GM18499 (cell line): Measurements from ENCODE around the gene C11orf65.
"Not testable (repeated sequence)": the region's sequence is repeated elsewhere in the genome, so short reads cannot be mapped to it uniquely, and the experiment has no call there.

Source experiments
- ATAC-seq: cut with Tn5 transposase; IDR thresholded peaks from one replicate; pipeline ENCODE4 v1.9.1; 2021; ENCODE audit warnings: moderate number of reproducible peaks; ENCODE audit not compliant: insufficient read depth, unreplicated experiment

C11orf65 gene

GRCh38 chr11:108474664-108475463 lies 7.5 kb upstream of the C11orf65 start:
- ATAC-seq: no peak

DNA sequence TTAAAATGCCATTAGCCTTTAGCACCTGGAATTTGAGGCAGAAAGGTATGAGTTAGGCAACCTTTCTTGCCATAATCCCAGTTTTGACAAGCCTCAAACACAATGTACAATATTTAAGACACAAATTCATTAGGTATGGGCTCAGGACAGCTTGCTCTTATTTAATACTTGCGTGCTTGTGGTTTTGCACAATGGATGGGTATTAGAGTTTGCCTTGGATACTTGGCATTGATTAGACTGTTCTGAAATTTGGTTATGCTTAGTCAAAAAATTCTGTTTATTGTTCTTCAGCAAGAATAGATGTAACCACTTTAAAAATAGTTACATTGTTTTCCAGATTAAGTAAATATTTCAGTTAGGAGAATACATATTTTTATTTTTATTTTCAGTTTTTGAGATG lies 5.4 kb upstream of the C11orf65 start:
- ATAC-seq: no peak

DNA sequence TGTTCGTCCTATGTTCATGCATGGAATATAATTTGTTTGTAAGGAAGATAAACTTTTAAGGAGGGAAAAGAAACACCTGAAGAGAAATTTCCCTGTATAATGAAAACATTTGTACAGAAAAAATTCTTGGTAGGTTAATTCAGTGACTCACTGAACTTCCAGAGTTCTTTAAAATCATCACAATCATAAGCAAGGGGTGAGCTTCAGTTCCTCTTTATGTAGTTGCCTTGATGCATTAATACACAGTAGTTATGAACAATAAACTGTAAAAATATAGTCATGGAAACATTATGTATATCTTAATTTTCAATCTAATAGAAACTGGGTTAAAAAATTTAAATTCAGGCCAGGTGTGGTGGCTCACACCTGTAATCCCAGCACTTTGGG lies 1.1 kb upstream of the C11orf65 start:
- ATAC-seq: no peak

DNA sequence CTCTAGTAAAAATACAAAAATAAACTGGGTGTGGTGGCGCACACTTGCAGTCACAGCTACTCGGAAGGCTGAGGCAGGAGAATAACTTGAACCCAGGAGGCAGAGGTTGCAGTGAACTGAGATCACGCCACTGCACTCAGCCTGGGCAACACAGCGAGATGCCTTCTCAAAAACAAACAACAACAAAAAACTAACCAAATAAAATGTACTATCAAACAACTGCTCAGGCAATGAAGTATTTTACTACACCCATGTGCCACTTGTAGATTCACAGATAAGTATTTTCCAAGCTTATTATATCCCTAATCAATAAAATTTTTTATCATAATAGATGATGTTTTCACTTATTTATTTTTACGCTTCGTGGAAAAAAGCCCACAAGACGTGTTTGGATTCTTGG lies 924 bp downstream of the C11orf65 start:
- no peak for ATAC-seq

- ATAC-seq: no peak
These were observed 14.0 kb downstream of the C11orf65 start for GRCh38 chr11:108453207-108453835.

- ATAC-seq: not testable (repeated sequence)
These were observed 25.9 kb downstream of the C11orf65 start for GRCh38 chr11:108441445-108441844.

DNA sequence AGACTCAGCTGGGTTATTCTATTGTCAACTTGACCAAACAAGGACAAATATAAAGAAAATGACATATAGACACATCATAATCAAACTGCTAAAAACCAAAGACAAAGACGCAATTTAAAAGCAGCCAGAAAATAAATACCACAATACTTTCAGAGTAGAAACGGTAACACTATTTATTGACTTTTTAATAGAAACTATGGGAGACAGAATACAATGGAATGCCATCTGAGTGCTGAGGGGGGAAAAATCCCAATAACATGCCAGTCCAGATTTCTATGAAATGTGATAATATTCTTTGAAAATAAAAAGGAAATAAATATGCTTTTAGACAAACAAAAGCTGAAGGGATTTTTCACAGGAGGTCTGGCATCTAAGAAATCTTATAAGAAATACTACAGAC lies 30.7 kb downstream of the C11orf65 start:
- no peak for ATAC-seq

DNA sequence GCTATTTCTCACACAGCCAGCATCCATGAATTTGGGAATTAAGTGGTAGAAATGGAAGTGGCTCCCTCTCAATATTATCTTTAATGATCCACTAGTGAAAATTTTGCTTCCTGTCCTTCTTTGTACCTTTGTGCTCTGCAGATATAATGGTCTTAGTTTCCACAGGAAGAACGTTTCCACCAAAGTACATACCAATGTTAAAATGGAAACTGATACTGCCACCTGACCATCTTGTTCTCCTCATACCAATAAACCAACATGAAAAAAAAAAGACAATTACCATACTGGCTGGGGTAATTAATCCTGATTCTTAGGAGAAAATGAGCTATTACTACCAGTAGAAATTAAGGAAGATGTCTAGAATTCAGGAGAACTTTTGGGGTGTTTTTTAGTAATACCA lies 32.3 kb downstream of the C11orf65 start:
- ATAC-seq: no peak

DNA sequence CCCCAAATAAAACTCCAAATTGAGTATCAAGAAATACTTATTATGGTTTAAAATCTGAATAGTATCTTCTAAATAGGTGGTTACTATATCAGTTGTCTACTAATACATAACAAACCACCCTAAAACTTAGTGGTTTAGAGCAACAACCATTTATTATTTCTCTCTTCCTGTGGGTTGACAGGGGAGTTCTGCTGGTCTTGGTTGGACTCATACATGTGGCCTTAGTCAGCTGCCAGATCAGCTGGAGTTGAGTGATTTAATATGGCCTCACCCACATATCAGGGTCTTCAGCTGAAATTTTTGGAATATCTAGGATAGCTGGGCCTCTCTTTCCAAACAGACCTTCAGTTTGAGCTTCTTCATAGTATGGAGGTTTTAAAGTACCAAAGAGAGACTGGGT lies 34.5 kb downstream of the C11orf65 start:
- ATAC-seq: no peak

DNA sequence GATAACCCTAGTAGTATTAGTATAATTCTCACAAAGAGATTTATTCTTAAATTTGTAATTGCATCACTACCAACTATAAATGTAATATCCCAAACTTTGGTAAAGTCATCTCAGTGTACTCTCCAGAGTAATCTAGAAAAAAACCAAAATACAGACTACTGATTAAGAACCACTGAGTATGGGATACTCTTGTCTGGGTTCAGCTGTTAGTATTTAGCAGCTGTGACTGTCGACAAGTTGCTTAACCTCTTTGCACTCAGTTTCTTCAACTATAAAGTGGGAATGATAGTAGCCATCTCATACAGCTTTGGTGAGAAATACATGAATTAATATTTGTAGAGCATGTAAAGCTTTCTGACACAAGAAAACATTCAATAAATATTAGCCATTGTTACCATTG lies 35.3 kb downstream of the C11orf65 start:
- no peak for ATAC-seq

DNA sequence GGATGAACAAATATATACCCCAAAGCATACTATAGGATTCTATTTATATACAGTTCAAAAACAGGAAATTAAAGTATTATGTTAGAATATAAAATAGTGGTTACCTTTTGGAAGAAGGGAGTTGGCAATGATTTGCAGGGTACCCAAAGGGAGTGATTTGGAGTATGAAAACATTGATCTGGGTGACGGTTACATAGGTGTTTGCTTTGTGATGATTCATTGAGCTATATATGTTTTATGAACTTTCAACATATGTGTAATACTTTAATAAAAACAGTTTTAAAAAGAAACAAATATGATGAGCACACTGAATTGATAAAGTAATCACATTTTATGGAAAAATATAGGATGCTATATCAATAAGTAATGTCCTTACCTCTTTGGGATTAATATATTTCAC lies 36.0 kb downstream of the C11orf65 start:
- no peak for ATAC-seq

- ATAC-seq: not testable (repeated sequence)
These were observed 49.8 kb downstream of the C11orf65 start for GRCh38 chr11:108417551-108417950.

DNA sequence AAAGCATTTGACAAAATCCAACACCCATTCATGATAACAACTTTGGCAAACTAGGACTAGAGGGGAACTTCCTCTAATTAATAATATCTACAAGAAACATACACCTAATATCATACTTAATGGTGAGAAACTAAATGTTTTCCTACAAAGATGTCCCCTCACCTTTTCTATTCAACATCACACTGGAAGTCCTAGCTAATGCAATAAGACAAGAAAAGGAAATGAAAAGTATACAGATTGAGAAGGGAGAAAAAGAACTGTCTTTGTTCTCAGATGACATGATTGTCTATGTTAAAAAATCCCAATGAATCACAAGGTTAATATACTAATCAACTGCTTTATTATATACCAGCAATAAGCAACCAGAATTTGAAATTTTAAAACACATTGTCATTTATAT lies 52.4 kb downstream of the C11orf65 start:
- ATAC-seq: no peak

- ATAC-seq: no peak
These were observed 61.6 kb downstream of the C11orf65 start for GRCh38 chr11:108405706-108406105.

DNA sequence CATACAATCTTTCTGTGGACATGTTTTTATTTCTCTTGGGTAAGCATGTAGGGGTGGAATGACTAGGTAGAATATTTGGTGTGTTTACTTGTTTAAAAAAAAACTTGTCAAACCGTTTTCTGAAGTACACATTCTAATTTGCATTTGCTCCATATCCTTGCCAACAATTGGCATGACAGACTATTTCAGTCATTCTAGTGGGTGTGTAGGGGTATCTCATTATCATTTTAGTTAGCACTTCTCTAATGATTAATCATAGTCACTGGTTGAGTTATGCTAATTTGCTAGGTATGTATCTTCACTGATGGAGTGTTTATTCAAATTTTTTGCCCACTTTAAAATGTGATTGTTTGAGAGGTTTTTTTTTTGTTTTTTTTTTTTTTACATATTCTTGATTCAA lies 64.3 kb downstream of the C11orf65 start:
- ATAC-seq: no peak

DNA sequence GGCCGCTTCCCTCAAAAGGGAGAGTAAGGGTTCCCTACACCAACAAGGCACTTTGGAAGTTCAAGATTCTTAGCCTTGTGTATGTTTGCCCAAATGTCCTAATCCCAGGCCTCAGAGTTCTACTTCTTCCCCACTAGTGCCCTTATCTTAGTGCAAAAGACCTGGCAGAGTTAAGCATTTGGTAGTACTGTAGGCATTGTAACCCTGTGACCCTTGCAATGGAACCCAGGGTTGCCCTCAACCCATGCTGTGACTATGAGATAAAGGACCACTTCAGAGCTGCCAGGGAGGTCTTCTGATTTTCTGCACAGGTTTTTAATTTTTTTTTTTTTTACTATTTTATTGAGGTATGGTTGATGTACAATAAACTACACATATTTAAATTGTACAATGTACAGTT lies 65.1 kb downstream of the C11orf65 start:
- no peak for ATAC-seq

- ATAC-seq: no peak
These were observed 68.9 kb downstream of the C11orf65 start for GRCh38 chr11:108398439-108398838.

GRCh38 chr11:108396672-108397071 lies 70.7 kb downstream of the C11orf65 start:
- not testable (repeated sequence) for ATAC-seq

GRCh38 chr11:108394744-108395284 lies 72.5 kb downstream of the C11orf65 start:
- no peak for ATAC-seq

DNA sequence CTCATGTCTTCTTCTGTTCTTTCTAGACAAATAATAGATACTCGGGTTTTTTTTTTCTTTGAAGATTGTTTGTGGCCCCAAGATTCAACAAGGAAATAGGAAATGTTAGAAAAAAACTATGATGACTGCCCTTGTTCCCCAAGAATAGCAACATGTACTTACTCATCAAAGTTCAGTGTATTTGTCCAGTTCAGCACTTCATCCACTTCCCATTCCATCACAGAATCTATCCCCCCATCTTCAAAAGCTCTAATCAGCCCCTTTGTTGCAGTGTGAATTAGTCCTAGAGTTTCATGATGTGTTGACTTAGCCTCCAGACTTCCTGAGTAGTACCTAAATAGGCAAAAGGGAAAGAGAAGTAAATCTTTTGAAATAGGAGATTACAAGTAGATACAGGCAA lies 74.3 kb downstream of the C11orf65 start:
- no peak for ATAC-seq

DNA sequence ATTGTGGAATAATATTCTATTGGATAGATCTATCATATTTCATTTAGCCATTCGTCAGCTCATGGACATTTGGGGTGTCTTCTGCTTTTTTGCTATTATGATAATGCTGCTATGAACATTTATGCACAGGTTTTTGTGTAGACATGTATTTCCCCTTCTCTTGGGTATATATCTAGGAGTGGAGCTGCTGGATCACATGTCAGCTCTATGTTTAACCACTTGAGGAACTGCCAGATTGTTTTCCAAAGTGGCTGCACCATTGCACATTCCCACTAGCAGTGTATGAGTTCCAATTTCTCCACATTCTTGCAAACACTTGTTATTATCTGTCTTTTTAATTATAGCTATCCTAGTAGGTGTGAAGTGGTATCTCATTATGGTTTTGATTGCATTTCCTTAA lies 75.0 kb downstream of the C11orf65 start:
- no peak for ATAC-seq

- no peak for ATAC-seq
These were observed 78.8 kb downstream of the C11orf65 start for GRCh38 chr11:108388576-108388975.
